HG02938 (cell line): ENCODE results near the gene SCFD2.
"Not testable (repeated sequence)": the region's sequence is repeated elsewhere in the genome, so short reads cannot be mapped to it uniquely, and the experiment has no call there.

ENCODE experiments used
- ATAC-seq: cut with Tn5 transposase; IDR thresholded peaks from one replicate; pipeline ENCODE4 v1.9.1; 2021; ENCODE audit warnings: mild to moderate bottlenecking, moderate library complexity; ENCODE audit not compliant: unreplicated experiment

SCFD2 gene

GRCh38 chr4:53346920-53347852 is 18.7 kb downstream of the SCFD2 start:
- no peak for ATAC-seq

DNA sequence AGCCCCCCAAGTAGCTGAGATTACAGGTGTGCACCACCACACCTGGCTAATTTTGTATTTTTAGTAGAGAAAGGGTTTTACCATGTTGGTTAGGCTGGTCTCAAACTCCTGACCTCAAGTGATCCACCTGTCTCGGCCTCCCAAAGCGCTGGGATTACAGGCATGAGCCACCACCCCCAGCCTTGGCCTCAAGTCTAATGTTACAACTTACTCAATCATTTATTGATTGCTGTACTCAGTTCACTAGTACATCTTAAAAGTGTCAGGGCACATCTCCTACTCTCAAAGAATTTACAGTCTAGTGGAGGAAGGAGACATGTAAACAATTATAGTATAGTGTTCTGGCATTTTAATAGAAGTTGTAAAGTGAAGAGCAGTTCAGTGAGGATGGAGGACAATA is 19.5 kb downstream of the SCFD2 start:
- not testable (repeated sequence) for ATAC-seq

DNA sequence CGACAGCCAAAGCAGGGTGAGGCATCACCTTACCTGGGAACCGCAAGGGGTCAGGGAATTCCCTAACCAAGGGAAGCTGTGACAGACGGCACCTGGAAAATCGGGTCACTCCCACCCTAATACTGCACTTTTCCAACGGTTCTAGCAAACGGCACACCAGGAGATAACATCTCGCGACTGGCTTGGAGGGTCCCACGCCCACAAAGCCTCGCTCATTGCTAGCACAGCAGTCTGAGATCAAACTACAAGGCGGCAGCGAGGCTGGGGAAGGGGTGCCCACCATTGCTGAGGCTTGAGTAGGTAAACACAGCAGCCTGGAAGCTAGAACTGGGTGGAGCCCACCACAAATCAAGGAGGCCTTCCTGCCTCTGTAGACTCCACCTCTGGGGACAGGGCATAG is 25.7 kb downstream of the SCFD2 start:
- not testable (repeated sequence) for ATAC-seq

GRCh38 chr4:53334916-53335315 is 30.9 kb downstream of the SCFD2 start:
- not testable (repeated sequence) for ATAC-seq

GRCh38 chr4:53326535-53326934 is 39.3 kb downstream of the SCFD2 start:
- no peak for ATAC-seq

- ATAC-seq = no peak
Measured at GRCh38 chr4:53322696-53323095, 43.2 kb downstream of the SCFD2 start.

DNA sequence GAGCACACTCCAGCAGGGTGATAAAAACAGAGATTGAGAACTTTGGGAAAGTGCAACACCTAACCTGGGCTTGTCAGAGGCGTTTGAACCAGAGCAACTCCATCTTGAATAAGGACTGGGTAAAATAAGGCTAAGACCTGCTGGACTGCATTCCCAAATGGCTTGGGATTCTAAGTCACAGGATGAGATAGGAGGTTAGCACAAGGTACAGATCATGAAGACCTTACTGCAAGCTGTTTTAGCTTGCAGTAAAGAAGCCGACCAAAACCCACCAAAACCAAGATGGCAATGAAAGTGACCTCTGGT is 43.9 kb downstream of the SCFD2 start:
- ATAC-seq = no peak

- no peak for ATAC-seq
Measured at GRCh38 chr4:53321151-53321983, 44.5 kb downstream of the SCFD2 start.

- no peak for ATAC-seq
Measured at GRCh38 chr4:53315300-53315699, 50.6 kb downstream of the SCFD2 start.

- ATAC-seq = no peak
Measured at GRCh38 chr4:53314252-53314651, 51.6 kb downstream of the SCFD2 start.

DNA sequence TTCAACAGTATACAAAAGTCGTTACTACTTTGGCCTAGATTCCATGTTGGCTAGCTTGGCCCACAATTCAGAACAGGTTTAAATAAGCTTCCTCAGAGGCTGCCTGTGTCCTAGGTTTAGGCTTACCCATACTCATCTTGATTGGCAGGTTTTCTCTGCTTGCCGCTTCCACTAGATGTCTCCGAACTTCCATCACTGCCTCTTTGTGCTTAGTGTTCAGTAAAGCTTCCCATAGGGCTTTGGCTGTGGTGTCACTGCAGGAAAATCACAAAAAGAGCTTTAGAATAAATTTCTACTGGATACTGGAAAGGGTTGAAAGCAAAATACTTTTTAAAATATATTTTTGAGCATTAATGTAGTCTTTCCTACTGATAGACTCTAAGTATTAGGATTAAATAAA is 52.4 kb downstream of the SCFD2 start:
- no peak for ATAC-seq

DNA sequence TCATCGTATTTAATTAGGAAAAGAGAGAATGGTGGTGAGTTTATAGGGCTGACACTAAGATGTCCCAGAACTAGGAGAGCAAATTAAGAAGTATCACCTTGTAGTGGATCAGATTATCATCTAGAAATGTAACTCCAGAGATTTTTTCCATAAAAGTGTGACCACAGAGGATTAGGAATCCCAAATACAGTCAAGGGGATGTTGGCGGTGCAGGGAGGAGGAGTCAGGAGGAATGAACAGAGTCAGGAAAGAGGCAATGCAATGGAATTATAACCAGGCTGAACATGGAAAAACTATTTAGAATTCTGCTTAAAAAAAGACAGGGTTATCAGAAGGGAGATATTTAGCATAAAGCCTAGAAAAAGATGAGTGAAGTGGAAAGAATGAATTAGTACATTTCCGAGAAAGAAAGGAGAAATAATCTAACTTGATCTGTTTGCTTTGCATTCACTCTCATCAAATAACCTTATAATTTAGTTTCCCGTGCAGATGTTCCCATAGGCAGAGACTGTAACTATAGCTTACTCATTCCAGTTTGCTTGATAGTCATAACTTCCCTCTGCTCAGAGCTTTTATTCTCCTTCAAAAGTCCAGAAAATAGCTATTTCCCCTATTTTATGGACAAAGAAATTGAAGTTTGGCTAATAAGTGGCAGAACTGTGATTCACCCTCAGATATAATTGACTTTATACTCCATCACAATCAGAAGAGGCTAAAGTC is 56.4 kb downstream of the SCFD2 start:
- no peak for ATAC-seq

DNA sequence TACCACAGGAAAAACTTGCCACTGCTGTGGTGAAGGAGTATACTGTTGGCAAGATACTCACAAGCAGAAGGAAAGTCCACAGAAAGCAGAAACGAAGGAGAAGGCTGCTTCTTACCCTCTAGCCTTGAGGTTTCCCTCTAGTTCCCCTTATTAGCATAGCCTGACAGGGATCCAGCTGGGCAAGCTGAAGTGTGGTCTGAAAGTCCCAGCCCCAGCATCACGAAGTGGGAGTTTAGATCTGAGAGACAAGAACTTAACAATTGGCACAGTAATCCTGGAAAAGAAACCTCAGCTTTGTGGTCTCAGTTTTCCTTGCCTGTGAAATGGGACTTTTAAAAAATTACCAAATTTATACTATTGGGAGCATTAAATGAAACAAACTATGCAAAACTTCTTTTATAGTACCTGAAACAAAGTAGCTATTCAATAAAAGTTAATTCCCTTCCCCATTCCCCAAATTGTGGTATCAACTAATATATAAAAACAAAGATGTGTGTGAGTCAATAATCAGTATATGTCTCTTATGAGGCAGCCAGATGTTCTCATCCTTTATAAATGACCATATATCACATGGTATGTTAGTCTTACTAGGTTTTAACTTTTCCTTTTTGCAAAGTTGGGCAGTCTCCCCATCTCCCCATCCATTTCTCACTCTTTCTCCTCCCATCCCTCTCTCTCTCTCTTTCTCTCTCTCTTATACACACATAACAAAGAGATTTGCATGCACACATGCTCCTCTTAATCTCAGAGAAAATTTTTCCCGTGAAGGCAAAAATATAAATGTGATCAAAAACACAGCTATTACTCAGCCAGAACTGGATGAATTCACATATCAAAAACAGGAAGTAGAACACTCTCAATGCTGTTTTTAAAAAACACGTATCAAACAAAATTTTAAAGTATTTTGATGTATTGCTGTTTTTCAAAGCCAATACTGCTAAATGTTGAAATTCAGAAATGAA is 57.8 kb downstream of the SCFD2 start:
- ATAC-seq = no peak

DNA sequence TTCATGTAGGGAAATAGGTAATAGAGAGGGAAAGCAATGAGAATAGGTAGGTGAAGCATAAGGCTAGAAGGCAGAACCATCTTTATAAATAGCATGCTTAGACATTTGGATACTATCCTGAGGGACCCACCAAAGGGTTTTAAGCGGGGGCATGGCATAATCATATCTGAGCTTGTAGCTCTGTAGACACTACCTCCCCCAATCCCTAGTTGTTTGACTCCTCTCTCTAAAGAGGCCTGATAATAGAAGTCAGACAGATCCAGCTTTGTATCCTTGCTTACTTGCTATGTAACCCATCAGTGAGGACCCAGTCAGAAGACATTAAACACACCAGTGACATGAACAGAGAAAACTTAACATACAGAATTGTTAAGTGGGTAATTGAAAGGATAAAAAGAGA is 58.7 kb downstream of the SCFD2 start:
- no peak for ATAC-seq

- no peak for ATAC-seq
Measured at GRCh38 chr4:53306729-53307128, 59.1 kb downstream of the SCFD2 start.

DNA sequence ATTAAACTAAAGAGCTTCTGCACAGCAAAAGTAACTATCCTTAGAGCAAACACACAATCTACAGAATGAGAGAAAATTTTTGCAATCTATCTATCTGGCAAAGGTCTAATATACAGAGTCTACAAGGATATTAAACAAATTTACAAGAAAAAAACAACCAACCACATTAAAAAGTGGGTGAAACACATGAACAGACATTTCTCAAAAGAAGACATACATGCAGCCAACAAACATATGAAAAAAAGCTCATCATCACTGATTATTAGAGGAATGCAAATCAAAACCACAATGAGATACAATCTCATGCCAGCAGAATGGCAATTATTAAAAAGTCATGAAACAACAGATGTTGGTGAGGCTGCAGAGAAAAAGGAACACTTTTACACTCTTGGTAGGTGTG is 73.7 kb downstream of the SCFD2 start:
- not testable (repeated sequence) for ATAC-seq

DNA sequence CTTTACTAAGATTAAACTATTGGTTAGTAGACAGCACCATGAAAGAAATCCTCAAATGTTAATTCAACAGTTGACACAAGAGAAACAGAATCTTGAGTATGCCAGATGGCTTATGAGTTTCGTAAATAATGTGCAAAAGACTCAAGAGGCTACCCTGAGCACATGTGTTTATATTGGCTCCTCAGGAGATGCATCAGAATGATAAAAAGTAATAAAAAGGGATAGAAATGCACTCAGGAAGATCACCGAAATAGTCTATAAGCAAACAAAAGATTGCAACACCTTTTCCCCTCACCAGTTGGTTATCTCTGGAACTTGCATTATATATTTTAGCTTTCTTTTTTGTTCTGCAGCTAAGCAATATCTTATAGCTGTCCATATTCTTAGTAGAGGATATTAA is 84.4 kb downstream of the SCFD2 start:
- no peak for ATAC-seq

DNA sequence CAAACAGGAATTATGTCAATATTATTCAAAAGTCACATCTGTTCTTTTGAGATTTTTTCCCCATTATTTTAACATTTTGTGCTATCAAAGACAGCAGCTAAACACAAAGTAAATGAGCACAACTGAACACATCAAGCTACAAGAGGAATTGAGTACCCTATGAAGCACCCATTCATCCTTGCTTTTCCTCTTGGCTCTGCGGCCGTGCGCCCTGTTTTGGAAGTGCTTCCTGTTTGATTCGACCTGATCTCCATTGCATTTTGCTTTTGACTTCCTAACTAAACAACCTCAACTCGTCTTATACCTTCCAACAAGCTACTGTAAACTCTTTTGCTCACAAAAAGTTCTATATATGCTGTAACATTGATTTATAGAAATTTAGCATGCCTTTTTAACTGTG is 85.0 kb downstream of the SCFD2 start:
- no peak for ATAC-seq

DNA sequence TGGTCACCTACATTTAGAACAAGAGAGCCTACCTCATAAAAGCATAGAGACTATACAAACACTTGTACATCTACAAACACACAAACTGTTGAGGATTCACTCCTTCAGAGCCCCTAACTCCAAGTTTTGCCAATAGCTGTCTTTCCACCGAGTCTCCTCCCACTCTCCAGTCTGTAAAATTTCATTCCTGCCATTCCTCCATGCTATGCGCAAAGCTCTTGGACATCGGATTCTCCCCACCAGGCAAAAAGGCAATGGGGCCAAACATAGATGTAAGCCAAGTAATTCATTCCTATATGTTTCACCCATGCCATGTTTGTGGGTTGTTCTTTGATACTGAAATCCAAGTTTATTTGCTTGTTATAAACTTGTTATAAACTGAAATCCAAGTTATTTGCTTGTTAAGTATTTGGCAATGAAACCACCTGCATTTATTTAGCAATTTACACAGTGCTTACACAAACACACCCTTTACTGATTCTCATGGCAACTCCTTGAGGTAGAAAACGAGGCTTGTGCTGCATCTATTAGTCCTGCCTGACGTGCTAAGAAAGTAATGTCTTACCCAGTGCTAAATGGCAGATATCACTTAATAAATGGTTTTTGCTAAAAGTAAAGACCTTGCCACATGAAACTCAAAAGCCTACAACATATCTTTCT is 91.1 kb downstream of the SCFD2 start:
- ATAC-seq = no peak

- ATAC-seq = no peak
Measured at GRCh38 chr4:53273726-53274125, 92.1 kb downstream of the SCFD2 start.
